HG03039 (cell line): ENCODE measurements around the gene IPO13.

ENCODE experiments used
- ATAC-seq: cut with Tn5 transposase; IDR thresholded peaks from one replicate; pipeline ENCODE4 v1.9.1; 2021; ENCODE audit warnings: mild to moderate bottlenecking, moderate library complexity; ENCODE audit not compliant: unreplicated experiment

IPO13 gene

DNA sequence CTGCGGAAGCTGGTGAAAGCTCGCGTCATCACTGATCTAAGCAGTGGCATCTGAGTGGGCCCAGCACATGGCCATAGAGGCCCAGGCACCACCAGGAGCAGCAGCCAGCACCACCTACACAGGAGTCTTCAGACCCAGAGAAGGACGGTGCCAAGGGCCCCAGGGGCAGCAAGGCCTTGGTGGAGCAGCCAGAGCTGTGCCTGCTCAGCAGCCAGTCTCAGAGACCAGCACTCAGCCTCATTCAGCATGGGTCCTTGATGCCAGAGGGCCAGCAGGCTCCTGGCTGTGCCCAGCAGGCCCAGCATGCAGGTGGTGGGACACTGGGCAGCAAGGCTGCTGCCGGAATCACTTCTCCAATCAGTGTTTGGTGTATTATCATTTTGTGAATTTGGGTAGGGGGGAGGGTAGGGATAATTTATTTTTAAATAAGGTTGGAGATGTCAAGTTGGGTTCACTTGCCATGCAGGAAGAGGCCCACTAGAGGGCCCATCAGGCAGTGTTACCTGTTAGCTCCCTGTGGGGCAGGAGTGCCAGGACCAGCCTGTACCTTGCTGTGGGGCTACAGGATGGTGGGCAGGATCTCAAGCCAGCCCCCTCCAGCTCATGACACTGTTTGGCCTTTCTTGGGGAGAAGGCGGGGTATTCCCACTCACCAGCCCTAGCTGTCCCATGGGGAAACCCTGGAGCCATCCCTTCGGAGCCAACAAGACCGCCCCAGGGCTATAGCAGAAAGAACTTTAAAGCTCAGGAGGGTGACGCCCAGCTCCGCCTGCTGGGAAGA lies 16.4 kb upstream of the IPO13 start:
- no peak for ATAC-seq

GRCh38 chr1:43930949-43931275 lies 15.8 kb upstream of the IPO13 start:
- no peak for ATAC-seq

- no peak for ATAC-seq
These were observed 14.8 kb upstream of the IPO13 start for GRCh38 chr1:43931711-43932660.

DNA sequence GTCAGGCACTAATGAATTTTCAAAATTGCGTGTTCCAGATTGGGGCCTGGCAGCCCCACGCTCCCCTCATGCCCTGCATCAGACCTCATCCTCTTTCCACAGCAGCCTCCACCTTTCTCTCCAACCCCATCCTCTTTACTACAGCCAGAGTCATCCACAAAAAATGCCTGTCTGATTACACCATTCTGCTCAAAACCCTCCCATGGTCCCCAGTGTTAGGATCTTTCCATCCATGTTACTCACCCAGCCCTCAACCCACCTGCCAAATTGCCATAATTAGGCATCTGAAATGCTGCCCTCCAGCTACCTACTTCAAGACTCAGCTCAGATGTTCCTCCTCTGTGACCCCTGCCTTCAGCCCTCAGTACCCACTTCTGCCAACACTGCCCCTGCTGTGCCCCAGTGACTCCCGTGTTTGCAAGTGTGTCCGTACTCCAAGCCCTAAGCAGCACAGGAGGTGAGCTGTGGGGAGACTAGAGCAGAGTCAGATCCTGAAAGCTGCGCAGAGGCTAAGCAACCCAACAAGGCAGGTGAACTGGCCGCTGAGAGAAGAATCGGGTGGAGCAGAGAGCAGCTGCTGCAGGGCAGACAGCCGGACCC lies 13.9 kb upstream of the IPO13 start:
- no peak for ATAC-seq

GRCh38 chr1:43933386-43934100 lies 13.2 kb upstream of the IPO13 start, which contains the start of gene ARTN:
Gene ARTN (plus strand): TSS chr1:43933801. CDS start chr1:43935657, 1,856 bp downstream.
- no peak for ATAC-seq

- ATAC-seq, result no peak
These were observed 12.4 kb upstream of the IPO13 start for GRCh38 chr1:43934101-43934985.

GRCh38 chr1:43934986-43935324 lies 11.8 kb upstream of the IPO13 start:
- no peak for ATAC-seq

GRCh38 chr1:43935711-43936427 lies 10.9 kb upstream of the IPO13 start:
- ATAC-seq, result no peak

- no peak for ATAC-seq
These were observed 10.2 kb upstream of the IPO13 start for GRCh38 chr1:43936431-43937151.

- ATAC-seq, result no peak
These were observed 9.4 kb upstream of the IPO13 start for GRCh38 chr1:43937179-43937865.

- no peak for ATAC-seq
These were observed 8.4 kb upstream of the IPO13 start for GRCh38 chr1:43938383-43938782.

GRCh38 chr1:43938892-43939587 lies 7.7 kb upstream of the IPO13 start:
- ATAC-seq, result no peak

- ATAC-seq, result no peak
These were observed 4.3 kb upstream of the IPO13 start for GRCh38 chr1:43942411-43942810.

GRCh38 chr1:43944860-43945259 lies 1.9 kb upstream of the IPO13 start:
- ATAC-seq, result no peak

GRCh38 chr1:43945674-43946235 lies 995 bp upstream of the IPO13 start:
- ATAC-seq, result no peak

- ATAC-seq, result peak; percentile 17
These were observed 517 bp downstream of the IPO13 start for GRCh38 chr1:43947061-43947873.
